GM21786 (cell line): ENCODE data around the gene PSMD6.

Experiments used
- ATAC-seq: cut with Tn5 transposase; IDR thresholded peaks from one replicate; pipeline ENCODE4 v1.9.1; 2021; ENCODE audit not compliant: unreplicated experiment

PSMD6 gene

GRCh38 chr3:64011685-64012084 lies 11.6 kb downstream of the PSMD6 start:
- no peak for ATAC-seq

DNA sequence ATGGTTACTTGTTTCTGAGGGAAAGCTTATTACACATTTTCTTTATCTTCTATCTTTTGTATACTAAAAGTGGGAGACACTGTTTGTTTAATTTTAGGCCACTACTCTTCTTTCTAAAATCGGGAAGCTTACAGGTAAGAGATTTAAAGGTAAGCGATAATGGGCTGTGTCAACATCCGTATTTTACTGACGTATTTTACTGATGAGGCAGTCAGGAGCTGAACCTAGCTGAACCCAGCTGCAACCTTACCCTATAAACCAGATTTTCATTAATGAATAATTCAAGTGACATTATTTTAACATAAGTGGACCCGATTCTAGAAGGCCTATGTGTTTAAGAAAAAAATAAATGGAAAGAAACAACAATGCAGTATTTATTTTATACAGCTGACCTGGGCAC lies 13.1 kb downstream of the PSMD6 start:
- no peak for ATAC-seq

DNA sequence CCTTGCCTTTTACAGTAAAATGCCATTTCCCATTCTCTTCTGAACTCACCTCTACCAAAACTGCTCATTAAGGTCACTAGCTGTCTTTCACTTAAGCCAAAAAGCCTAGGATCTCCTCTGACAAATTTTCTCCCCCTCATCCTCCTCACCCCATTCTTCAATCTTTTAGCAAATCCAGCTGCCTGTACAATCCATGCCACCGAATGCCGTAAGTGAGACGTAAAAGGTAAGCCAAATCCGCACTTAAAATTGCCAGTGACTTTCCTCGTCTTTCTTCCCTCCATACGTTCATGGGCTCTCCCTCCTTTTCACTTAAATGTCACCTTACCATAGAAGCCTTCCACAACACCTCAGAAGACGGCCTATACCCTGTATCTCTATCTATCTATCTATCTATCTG lies 13.8 kb downstream of the PSMD6 start:
- ATAC-seq, result no peak

DNA sequence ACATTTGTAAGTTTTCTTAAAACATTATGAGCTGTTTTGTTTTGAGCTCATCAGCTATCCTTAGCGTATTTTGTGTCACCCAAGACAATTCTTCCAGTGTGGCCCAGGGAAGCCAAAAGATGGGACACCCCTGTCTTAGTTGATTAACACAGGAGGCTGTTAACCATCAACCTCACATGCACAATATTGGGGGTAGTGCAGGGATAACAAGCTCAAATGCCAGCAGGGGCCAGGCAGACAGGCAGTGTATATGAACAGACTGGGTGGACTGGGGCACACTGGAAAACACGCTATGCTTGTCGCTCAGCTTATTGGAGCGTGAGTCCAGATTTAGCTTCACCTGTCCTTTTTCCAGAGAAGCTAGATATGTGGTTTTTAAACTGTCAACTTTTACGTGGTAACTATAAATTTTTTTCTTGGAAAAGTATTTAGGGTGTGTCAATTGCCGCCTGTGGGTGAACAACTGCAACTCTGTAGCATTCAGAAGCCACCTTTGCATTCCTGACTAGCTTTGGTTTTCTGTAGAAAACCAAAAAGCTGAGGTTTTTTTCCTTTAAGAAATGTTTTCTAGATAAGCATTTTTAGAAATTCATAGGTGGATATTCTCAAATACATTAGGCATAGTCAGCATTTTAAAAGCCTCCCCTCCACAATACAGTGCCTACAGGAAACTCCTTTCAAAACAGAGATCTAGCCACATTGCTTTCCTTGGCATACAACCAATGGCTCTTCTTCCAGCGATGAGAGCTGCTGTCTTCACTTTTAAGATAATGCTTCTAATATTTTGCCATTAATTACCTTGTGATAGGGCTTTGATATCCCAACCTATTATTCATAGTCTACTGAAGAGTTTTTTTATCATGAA lies 14.6 kb downstream of the PSMD6 start:
- ATAC-seq, result no peak

- no peak for ATAC-seq
Observed at GRCh38 chr3:64008017-64008416, 15.3 kb downstream of the PSMD6 start.

GRCh38 chr3:64003589-64003988 lies 19.7 kb downstream of the PSMD6 start:
- ATAC-seq, result no peak

DNA sequence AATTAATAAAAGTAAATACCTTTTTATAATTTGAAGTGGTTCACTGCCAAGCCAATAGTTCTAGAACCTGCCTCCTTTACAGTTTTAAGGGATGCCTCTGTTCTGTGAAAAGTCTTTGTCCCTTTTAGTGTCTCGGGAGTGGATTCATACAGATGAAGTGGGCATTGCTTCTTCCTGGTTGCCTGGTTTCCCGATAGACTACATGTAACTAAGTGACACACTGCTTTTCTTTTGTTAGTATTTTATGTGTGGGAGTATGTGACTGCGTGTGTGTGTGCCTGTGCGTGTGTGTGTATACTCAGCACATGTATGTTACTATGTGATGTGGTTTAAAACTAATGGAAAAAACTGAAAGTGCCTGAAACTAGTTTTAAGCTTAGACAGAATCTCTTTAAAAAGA lies 21.1 kb downstream of the PSMD6 start:
- no peak for ATAC-seq

DNA sequence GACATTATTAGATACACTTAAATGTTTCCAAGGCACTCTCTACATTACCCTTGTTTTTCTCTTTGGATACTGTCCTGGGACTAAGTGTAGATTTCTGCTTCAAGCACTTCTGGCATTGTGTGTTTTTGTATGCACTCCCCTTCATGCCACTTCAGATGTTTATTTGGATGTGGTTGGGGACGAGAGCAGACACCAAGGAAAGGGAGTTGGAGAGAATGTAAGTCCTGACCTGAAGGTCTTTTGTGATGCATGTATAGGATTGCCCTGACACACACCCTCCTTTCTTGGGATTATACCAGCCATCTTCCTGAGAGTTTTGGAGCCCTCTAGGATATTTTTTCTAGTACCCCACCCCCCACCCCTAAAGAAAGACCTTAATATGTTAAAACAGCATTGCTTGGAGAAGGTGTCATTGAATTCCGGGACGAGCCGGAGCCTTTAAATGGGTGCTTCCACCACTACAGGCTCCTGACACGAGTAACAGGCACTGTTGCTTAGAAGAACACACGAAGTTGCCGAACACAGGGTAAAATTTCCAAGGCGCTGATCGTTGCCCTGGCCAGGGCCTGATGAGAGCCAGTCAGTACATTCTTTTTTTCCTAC lies 22.7 kb downstream of the PSMD6 start:
- ATAC-seq, result no peak

- ATAC-seq, result no peak
Observed at GRCh38 chr3:63998852-63999754, 24.2 kb downstream of the PSMD6 start.

- ATAC-seq, result no peak
Observed at GRCh38 chr3:63995086-63995485, 28.2 kb downstream of the PSMD6 start.

GRCh38 chr3:63993653-63994079 lies 29.6 kb downstream of the PSMD6 start:
- ATAC-seq, result peak; percentile 84

DNA sequence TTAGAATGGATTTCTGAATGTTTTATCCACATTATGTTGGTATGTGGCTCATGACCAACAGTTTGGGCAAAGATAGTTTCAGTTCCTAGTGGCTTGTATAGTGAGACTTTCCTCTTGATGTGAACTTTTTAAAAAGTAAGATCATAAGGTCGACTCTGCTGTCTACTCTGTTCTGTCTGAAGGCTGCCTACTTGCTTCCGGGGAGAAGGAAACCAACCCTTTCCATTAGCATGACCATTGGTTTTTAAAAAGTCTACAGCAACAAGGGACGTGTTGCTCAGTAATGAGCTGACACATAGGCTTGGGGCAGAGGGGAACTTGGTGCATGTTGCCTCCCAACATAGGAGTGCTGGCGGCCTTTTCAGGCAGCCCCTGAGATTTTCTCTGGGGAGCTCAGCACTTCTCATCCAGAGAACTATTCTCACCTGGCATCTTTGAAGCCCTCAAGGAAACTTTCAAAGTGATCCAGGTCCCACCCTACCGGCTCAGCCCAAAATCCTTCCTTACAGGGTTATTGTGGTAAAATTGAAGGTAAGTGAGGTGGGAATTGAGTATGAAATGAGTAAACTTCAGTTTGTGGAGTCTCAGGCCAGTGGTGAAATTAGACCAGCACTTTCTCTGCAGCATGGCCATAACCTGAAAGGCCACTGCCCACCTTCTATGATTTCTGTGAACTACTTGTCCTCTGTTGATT lies 30.6 kb downstream of the PSMD6 start:
- ATAC-seq, result no peak

- ATAC-seq, result no peak
Observed at GRCh38 chr3:63991666-63992065, 31.6 kb downstream of the PSMD6 start.

GRCh38 chr3:63990733-63991132 lies 32.6 kb downstream of the PSMD6 start:
- no peak for ATAC-seq

- ATAC-seq, result no peak
Observed at GRCh38 chr3:63990204-63990603, 33.1 kb downstream of the PSMD6 start.

DNA sequence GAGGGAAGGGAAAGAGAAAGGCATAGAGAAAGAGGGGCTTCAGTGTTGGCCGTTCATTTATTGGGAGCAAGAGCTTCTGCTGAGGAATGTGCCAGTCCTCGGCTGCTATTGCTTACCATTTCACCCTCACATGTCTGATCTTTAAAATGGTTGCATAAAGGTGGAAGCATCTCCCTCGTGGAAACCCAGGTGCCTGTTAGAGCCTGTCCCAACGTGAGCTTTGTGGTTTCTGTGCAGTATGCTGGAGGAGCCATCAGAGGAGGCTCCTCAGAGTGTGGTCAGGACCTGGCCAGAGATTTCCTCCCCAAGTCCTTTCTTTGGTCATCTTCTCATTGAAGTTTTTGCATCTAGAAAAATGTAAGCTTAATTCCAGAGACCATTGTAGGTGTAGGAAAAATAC lies 34.4 kb downstream of the PSMD6 start:
- no peak for ATAC-seq

DNA sequence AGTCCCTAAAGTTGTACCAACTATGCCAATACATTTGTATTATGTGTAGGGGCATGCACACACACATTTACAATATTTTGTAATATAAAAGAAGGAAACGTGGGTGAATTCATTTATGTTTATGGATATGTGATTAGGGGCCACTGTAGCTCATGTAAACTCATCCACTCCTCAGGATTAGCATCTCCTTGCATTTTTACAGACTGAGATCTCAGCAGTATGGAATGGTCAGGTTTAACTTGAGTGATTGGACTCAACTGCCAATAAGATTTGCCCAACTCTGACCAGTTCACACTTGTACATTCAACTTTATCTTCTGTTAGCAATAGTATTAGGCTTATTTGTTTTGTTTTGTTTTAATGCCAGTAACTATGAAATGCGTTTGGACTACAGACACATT lies 36.5 kb downstream of the PSMD6 start:
- no peak for ATAC-seq

DNA sequence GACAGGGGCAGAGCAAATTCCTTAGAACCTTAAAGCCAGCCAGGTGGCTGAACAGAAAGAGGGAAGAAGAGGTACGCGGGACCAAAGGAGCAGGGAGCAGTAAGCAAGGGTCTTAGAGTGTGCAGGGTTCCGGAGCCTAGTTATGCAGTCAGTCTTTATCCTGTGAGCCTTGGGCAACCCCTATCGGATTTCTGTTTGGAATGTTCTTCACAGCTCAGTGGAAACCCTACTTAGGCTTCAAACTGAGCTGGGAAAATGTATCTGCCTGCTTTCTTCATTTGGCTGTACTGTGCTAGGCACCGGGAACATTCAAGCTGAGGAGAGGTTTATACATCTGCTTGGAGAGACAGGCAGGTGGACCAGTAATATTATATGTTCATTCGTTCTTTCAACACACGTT lies 37.1 kb downstream of the PSMD6 start:
- no peak for ATAC-seq

DNA sequence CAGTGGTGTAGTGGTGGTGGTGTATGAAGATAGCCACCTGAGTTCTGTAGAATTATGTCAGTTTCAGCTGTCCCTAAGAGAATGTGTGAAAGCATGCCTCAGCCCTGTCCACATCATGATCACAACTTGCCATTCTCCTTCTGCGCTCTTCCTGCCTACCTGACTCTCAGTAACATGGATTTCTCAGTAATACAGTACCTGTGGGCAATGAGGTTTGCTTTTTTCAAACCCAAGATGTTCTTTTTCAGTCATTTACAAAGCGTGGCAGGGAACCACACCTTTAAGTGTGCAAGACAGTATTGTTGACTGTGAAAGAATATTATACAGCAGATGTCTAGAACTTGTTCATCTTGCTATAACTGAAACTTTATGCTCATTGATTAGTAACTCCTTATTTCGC lies 38.9 kb downstream of the PSMD6 start:
- ATAC-seq, result no peak

DNA sequence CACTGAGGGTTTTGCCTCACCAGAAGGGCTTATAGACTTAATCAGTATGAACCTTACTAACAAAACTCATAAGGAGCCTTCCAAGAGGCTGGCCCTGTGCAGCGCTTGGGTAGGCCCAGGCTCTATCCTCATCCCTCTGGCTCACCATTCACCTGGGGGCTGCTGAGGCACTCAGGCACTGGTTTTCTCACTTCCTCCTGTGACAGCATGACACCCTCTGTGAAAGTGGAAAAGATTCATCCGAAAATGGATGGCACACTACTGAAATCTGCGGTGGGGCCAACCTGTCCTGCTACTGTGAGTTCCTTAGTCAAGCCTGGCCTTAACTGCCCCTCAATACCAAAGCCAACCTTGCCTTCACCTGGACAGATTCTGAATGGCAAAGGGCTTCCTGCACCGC lies 41.3 kb downstream of the PSMD6 start:
- ATAC-seq, result no peak
